Activated naive CD8-positive, alpha-beta T cell treated with anti-CD3 and anti-CD28 coated beads, Interleukin-2, amount 10 ng/mL, durations not matched to agents 7 days and 5 days (primary cell): Measurements from ENCODE around the gene MS4A4E. TPM values are rescaled to one million over a fixed set of nuclear protein-coding genes. Genes with fewer than 3 reads are reported as not detected.
"Not testable (repeated sequence)": the region's sequence is repeated elsewhere in the genome, so short reads cannot be mapped to it uniquely, and the experiment has no call there.

ENCODE experiments used
- ATAC-seq: fragments of 150-1000 bp; cut with Tn5 transposase; one replicate; pipeline ENCODE4 v1.10.0; 2021; ENCODE audit warnings: low read depth, moderate library complexity
- POLR2A ChIA-PET: fragments of 350-600 bp; sonication (Branson Sonifier 250); formaldehyde crosslinking; loops from one replicate; lab custom pipeline; 2021; ENCODE audit warnings: antibody characterized with exemption; lab: Charles Lee
- DNase-seq: peaks from one replicate; pipeline ENCODE4 v3.0.0; 2021
- H3K27ac Mint-ChIP-seq: one replicate; pipeline ENCODE4 v1.8.0; 2022; ENCODE audit warnings: mild to moderate bottlenecking, mixed read lengths
- H3K27me3 Mint-ChIP-seq: one replicate; pipeline ENCODE4 v1.8.0; 2022; ENCODE audit warnings: mild to moderate bottlenecking, moderate library complexity, mixed read lengths
- H3K36me3 Mint-ChIP-seq: one replicate; pipeline ENCODE4 v1.8.0; 2021; ENCODE audit warnings: mild to moderate bottlenecking, mixed read lengths
- H3K4me1 Mint-ChIP-seq: one replicate; pipeline ENCODE4 v1.8.0; 2021; ENCODE audit warnings: mixed read lengths
- H3K4me3 Mint-ChIP-seq: one replicate; pipeline ENCODE4 v1.8.0; 2022; ENCODE audit warnings: mild to moderate bottlenecking, moderate library complexity, mixed read lengths
- H3K9me3 Mint-ChIP-seq: one replicate; pipeline ENCODE4 v1.8.0; 2021; ENCODE audit warnings: mixed read lengths
- microRNA-seq: library from miRNA; unstranded; fragments of <30 nt; microRNA quantifications from one replicate; pipeline ENCODE4 v1.2.0, GENCODE V29; 2022
- total RNA-seq, 2 experiments: library from RNA; stranded (reverse); gene quantifications; one replicate each; pipeline ENCODE4 v1.2.3, GENCODE V29; 2021

The MS4A4E gene
- total RNA-seq, 2 experiments from 2014 or later: not detected

- Mint-ChIP-seq H3K27ac (no peak overlapping the region), H3K9me3 (no peaks in the 10 kb centered on the region), H3K4me3 (no peak overlapping the region), H3K27me3 (peaks cover 5% of the 10 kb centered on the region), H3K36me3 (no peaks in the 10 kb centered on the region), H3K4me1 (peaks cover 4% of the 10 kb centered on the region)
- POLR2A ChIA-PET: no interaction called here
- DNase-seq: no peak
- no peak for ATAC-seq
Measured at GRCh38 chr11:60159284-60159683, 83.7 kb downstream of the MS4A4E start.

DNA sequence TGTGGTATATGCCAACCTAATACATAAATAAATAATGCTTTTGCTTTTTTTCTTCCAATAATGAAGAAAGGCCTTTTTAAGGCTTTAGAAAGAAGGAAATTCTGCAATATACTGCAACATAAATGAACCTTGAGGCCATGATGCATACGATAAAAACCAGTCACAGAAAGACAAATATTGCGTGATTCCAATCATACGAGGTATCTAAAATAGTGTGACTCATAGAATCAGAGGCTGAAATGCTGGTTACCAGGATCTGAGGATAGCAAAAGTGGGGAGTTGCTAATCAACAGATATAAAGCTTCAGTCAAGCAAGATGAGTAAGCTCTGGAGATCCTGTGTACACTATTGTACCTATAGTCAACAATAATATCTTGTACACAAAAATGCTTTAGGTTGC, 84.3 kb downstream of the MS4A4E start:
- H3K9me3 Mint-ChIP-seq: no peaks in the 10 kb centered on the region
- no peaks in the 10 kb centered on the region for H3K36me3 Mint-ChIP-seq
- ATAC-seq (no peak), DNase-seq (no peak)
- POLR2A ChIA-PET: no interaction called here
- peaks cover 5% of the 10 kb centered on the region for H3K27me3 Mint-ChIP-seq
- peaks cover 4% of the 10 kb centered on the region for H3K4me1 Mint-ChIP-seq
- no peak overlapping the region for H3K4me3 Mint-ChIP-seq
- H3K27ac Mint-ChIP-seq: no peak overlapping the region

GRCh38 chr11:60155931-60156330, 87.0 kb downstream of the MS4A4E start:
- Mint-ChIP-seq H3K4me3 (no peak overlapping the region), H3K4me1 (peaks cover 4% of the 10 kb centered on the region), H3K27ac (no peak overlapping the region), H3K27me3 (peaks cover 11% of the 10 kb centered on the region), H3K36me3 (no peaks in the 10 kb centered on the region), H3K9me3 (no peaks in the 10 kb centered on the region)
- ATAC-seq (no peak), DNase-seq (no peak)
- POLR2A ChIA-PET: no interaction called here

- H3K27ac Mint-ChIP-seq, H3K36me3 Mint-ChIP-seq, H3K4me3 Mint-ChIP-seq, ATAC-seq, H3K4me1 Mint-ChIP-seq, DNase-seq, H3K9me3 Mint-ChIP-seq, POLR2A ChIA-PET: not testable (repeated sequence)
- H3K27me3 Mint-ChIP-seq: peaks cover 12% of the 10 kb centered on the region
Measured at GRCh38 chr11:60152727-60153126, 90.2 kb downstream of the MS4A4E start.

DNA sequence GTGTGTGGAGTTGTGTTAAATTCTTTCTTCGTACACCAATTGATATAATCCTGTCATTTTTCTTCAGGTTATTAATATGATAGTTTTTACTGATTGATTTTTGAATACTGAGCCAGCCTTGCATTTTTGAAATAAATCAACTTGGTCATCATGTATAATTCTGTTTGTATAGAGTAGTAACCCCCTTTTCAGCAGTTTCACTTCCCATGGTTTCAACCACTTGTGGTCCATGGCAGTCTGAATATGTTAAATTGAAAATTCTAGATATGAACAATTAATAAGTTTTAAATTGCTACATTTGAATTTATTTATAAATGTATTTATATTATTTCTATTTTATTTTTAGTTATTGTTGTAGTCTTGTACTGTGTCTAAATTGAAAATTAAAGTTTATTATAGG, 92.7 kb downstream of the MS4A4E start:
- Mint-ChIP-seq H3K9me3 (no peaks in the 10 kb centered on the region), H3K27me3 (peaks cover 10% of the 10 kb centered on the region), H3K4me3 (no peak overlapping the region), H3K27ac (no peak overlapping the region), H3K4me1 (no peaks in the 10 kb centered on the region), H3K36me3 (no peaks in the 10 kb centered on the region)
- DNase-seq (no peak), ATAC-seq (no peak)
- POLR2A ChIA-PET: no interaction called here

Small RNA genes within 50 kb of the gene (microRNA-seq; reads per million reads assigned to microRNA genes)
- not detected for gene MIR6503

Other genes starting within 250 kb of the MS4A4E start
- gene OOSP4B, start 226.0 kb downstream of the MS4A4E start, total RNA-seq: not detected
- not detected for gene OOSP2, start 202.7 kb downstream of the MS4A4E start, total RNA-seq
- not detected for gene MS4A3, start 186.5 kb downstream of the MS4A4E start, total RNA-seq
- gene MS4A2, start 154.5 kb downstream of the MS4A4E start, total RNA-seq: not detected
- 1 to 10 TPM in 1 of 2 experiments, under 1 TPM in 1; 0.55 to 1.2 TPM for gene MS4A6A, start 60.1 kb downstream of the MS4A4E start, total RNA-seq
- under 1 TPM in 1 of 2 experiments, not detected in 1; 0.45 TPM for gene MS4A4A, start 37.5 kb upstream of the MS4A4E start, total RNA-seq
- gene MS4A6E, start 84.1 kb upstream of the MS4A4E start, total RNA-seq: not detected
- 1 to 10 TPM in 1 of 2 experiments, under 1 TPM in 1; 0.99 to 1.6 TPM for gene MS4A7, start 135.4 kb upstream of the MS4A4E start, total RNA-seq
- gene MS4A14, start 153.3 kb upstream of the MS4A4E start, total RNA-seq: under 1 TPM in 1 of 2 experiments, not detected in 1; 0.11 TPM
- gene MS4A5, start 186.4 kb upstream of the MS4A4E start, total RNA-seq: not detected
- 10 to 100 TPM in 1 of 2 experiments, 1 to 10 TPM in 1; 9.0 to 11.2 TPM for gene MS4A1, start 212.7 kb upstream of the MS4A4E start, total RNA-seq
- gene MS4A12, start 249.6 kb upstream of the MS4A4E start, total RNA-seq: not detected